Right kidney (tissue), 1 donor: ENCODE data around the gene B4GALNT4.
A peak's percentile ranks its signal among the peaks of the same experiment; 100 is the strongest.
"Not testable (repeated sequence)": the region's sequence is repeated elsewhere in the genome, so short reads cannot be mapped to it uniquely, and the experiment has no call there.

Experiments used
- DNase-seq: peaks from one replicate; pipeline ENCODE4 v3.0.0-alpha.2; 2016

B4GALNT4 gene

DNA sequence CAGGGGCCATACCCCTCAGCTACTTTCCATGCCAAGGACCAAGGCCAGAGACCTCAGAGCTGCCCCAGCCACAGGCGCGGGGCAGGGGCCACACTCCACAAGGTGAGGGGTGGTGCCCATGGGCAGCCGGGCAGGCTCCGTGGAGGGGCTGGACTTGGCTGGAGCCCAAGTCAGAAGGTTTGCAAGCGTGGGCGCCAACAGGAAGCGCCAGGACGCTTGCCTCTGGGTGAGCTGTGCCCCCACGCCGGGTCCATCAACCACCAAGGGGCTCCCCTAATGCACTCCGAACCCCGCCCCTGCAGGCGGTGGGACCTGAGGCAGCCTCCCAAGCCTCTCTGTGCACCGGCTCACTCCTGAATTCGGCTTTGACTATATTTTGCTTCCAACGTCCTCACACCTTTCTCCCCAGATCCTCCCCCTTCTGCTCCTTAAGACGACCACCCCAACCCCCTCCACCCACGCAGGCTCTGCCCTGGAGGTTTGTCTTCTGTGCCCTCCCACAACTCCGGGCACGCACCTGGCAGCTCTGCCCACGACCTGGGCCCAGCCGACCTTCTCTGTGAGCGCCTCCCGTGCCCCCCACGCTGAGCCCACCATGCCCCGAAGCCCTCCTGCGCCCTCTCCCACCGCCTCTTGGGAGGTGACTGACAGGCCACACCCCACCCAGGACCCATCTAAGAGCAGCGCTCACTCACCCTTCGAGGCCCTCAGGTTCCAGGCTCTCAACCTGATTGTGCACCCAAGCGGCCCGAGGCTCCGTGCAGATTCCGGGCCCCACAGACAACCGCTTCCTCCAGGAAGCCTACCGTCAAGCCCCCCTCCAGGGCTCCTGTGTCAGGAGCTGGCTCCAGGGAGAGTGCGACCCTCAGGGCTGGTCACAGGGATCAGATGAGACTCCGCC lies 22.1 kb downstream of the B4GALNT4 start:
- DNase-seq, result no peak

DNA sequence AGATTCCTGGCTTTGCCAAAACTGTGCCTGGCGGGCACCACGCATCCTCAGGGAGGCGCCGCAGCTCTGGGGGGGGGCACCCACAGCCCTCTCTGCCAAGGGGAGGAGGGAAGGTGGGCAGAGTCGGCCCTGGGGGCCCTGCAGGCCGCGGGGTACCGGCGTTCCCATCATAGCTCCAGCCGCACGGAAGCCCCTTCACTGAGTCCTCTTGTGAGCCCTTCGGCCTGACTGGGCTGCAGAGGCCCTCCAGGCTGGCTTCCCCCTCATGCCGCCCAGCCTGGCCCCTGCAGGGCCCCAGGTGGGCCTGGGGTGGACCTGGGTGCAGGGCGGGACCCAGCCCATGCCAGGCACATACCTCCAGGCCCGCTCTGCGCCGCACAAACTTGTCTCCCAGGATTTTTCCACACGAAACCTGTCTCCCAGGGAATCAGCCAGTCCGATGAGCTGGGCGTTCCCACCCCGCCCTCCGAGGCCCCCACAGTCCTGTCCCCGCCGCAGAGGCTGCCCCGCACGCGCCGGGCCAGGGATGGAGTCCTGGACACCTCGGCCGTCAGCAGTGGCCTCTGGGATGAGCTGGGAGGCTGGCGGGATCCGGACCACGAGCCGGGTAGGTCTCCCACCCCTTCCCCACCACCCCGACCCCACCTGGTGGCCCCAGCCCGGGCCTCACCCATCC lies 22.9 kb downstream of the B4GALNT4 start:
- DNase-seq, result no peak

DNA sequence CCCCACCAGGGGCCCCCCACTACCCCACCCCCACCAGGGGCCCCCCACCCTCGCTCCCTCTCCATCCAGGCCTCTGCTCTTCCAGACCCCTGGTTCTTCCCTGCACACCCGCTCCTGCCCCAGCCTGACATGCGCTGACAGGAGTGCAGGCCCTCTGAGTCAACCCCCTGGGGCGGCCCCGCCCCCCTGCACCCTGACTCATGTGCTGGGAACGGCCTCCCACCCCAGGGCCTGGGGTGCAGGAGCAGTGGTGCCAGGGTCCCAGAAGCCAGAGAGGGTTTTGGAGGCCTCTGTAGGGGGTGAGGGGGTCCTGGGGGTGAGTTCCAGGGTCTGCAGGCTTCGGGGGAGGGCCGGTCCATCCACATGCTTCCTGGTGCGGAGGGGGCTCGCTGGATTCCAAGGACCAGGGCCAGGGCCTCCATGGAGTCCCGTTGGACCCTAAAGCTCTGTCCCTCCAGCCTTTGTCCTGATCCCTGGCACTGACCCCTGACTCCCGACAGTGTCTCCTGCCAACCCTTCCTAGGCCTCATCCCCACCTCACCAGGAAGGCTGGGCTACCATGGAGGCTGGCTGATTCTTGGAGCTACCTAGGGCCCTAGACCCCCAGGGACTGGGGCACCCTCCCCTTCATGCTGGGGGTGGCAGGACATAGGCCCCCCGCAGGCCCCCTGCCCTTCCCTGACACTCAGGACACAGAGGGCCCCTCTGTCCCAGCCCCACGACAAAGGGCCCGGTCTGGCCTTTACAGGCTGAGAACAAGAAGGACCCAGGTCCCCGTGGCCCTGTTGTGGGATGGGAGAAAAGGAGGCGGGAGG lies 24.1 kb downstream of the B4GALNT4 start:
- DNase-seq, result no peak

DNA sequence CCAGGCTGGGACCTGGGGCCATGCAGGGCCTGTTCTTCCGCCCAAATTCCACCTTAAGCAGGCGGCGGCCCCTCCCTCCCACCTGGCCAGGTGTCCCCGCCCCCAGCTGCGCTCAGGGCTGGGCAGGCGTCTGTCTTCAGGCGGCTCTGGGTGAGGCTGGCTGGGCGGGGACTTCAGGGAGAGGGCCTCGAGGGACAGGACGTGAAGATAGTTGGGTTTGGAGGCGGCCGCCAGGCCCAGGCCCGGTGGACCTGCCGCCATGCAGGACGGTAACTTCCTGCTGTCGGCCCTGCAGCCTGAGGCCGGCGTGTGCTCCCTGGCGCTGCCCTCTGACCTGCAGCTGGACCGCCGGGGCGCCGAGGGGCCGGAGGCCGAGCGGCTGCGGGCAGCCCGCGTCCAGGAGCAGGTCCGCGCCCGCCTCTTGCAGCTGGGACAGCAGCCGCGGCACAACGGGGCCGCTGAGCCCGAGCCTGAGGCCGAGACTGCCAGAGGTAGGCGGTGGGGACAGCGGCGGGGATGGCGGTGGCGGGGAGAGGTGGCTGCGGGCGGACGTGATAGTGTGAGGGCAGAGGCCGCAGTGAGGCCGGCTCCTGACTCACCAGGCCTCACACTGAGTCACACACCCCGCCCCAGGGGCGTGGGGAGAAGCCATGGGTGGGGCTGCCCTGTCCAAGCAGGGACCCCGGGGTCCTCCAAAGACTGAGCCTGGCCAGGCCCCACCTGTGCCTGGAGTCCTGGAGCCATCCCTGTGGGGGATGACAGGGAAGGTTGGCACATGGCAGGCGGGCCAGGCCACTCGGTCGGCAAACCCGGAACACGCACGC lies 24.9 kb downstream of the B4GALNT4 start, which contains the start of gene PKP3:
Gene PKP3, plus strand, starts transcription at position 176 of the 824 bp plus-strand sequence. Its CDS starts 84 bp downstream, at position 260.
- DNase-seq, result no peak

DNA sequence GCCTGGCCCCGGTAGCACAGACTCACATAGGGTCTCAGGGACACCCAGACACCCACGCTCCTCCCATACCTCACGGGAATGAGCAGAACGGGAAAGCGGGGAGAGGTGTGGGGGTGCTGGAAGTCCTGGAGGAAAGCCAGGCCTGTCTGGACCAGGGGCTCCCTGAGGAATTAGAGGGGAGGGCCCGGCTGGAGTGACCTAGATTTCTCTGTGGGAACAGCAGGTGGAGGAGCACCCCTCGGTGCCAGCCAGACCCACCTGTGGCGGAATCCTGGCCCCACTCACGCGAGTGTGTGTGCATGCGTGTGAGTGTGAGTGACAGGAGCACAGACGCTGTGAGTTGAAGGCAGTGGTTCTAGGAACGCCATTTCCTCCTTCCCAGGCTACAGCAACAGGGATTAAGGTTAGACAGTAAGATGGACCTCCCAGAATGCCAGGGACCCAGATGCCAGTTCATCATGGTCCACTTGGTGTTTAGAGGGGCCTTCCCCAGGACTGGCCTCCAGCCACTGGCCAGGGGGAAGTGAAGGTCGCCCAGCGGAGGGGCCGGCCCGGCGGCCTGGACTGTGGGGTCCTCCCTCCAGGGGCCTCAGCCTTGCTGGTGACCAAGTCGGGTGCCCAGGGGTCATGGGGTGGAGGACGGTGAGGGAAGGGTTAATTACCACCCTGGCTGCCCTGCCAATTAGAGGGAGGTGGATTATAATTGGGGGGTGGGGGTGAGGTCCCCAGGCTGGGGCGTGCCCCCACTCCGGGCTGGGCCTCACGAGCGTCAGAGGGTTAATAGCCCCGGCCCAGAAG lies 25.8 kb downstream of the B4GALNT4 start:
- DNase-seq, result no peak

DNA sequence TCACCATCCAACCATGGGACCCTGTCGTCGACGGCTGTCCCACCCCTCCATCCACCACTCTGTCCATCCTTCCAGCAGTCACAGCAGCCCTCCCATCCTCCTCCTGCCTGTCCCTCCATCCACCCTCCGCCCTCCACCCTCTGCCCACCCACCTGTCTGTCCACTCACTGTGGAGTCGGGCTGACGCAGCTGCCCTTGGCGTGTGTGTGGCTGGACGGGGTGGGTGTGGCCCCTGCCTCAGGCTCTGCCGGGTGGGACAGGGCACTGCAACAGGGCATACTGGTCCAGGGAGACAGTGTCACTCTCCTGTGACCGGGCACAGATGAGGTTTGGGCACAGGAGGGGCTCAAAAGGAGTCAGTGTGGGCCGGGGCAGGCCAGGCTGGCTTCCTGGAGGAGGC lies 26.6 kb downstream of the B4GALNT4 start:
- no peak for DNase-seq

DNA sequence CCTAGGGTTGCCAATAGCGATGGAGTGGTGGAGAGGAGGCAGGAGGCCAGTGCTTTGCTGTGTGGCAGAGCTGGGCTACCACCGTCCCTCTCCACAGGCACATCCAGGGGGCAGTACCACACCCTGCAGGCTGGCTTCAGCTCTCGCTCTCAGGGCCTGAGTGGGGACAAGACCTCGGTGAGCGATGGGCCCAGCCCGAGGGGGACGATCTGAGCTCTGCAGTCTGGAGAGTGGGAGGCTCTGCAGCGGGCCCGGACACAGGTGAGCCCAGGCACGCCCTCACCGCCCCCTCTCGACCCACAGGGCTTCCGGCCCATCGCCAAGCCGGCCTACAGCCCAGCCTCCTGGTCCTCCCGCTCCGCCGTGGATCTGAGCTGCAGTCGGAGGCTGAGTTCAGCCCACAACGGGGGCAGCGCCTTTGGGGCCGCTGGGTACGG lies 27.2 kb downstream of the B4GALNT4 start:
- no peak for DNase-seq

DNA sequence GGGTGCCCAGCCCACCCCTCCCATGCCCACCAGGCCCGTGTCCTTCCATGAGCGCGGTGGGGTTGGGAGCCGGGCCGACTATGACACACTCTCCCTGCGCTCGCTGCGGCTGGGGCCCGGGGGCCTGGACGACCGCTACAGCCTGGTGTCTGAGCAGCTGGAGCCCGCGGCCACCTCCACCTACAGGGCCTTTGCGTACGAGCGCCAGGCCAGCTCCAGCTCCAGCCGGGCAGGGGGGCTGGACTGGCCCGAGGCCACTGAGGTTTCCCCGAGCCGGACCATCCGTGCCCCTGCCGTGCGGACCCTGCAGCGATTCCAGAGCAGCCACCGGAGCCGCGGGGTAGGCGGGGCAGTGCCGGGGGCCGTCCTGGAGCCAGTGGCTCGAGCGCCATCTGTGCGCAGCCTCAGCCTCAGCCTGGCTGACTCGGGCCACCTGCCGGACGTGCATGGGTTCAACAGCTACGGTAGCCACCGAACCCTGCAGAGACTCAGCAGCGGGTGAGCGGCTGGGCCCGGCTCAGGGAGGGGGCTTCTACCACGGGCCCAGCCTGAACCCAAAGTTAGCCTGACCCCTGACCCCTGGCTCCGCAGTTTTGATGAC lies 27.7 kb downstream of the B4GALNT4 start:
- peak; percentile 86 for DNase-seq

DNA sequence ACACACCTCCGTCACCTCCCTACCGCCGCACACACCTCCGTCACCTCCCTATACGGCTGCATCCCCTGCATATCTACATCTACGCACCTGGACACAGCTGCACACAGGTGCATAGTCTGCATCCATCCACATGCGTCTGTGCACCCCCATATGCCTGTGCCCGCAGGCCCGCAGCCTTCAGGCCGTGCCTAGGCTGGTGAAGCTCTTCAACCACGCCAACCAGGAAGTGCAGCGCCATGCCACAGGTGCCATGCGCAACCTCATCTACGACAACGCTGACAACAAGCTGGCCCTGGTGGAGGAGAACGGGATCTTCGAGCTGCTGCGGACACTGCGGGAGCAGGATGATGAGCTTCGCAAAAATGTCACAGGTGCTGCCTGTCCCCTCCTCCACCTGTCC lies 29.5 kb downstream of the B4GALNT4 start:
- DNase-seq, result no peak

DNA sequence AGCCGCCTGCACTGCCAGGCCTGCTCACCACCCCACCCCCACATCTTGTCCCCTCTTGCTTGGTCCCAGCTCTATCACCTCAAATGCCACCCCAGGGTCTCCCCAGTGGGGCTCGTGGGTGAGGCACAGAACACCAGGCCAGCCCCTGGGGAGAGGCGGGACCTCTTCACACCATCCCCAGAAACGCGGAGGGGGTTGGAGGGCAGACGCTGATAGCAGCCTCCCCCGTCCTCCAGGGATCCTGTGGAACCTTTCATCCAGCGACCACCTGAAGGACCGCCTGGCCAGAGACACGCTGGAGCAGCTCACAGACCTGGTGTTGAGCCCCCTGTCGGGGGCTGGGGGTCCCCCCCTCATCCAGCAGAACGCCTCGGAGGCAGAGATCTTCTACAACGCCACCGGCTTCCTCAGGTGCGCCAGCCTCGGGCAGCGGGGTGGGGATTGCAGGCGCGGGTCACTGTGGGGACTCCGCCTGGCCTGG lies 30.5 kb downstream of the B4GALNT4 start:
- DNase-seq, result no peak

DNA sequence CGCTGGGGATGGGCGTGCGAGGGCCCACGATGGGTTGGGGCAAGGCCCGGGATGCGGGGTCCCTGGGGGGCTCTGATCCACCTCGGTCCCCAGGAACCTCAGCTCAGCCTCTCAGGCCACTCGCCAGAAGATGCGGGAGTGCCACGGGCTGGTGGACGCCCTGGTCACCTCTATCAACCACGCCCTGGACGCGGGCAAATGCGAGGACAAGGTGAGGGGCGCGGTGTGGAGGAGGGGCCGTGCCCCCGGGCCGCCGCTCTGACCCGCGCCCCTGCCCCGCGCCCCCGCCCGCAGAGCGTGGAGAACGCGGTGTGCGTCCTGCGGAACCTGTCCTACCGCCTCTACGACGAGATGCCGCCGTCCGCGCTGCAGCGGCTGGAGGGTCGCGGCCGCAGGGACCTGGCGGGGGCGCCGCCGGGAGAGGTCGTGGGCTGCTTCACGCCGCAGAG lies 31.0 kb downstream of the B4GALNT4 start:
- no peak for DNase-seq

DNA sequence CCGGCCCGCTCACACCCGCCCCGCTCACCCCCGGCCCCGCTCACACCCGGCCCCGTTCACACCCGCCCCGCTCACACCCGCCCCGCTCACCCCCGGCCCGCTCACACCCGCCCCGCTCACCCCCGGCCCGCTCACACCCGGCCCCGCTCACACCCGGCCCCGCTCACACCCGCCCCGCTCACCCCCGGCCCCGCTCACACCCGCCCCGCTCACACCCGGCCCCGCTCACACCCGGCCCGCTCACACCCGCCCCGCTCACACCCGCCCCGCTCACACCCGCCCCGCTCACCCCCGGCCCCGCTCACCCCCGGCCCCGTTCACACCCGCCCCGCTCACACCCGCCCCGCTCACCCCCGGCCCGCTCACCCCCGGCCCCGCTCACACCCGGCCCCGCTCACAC lies 31.9 kb downstream of the B4GALNT4 start:
- not testable (repeated sequence) for DNase-seq

DNA sequence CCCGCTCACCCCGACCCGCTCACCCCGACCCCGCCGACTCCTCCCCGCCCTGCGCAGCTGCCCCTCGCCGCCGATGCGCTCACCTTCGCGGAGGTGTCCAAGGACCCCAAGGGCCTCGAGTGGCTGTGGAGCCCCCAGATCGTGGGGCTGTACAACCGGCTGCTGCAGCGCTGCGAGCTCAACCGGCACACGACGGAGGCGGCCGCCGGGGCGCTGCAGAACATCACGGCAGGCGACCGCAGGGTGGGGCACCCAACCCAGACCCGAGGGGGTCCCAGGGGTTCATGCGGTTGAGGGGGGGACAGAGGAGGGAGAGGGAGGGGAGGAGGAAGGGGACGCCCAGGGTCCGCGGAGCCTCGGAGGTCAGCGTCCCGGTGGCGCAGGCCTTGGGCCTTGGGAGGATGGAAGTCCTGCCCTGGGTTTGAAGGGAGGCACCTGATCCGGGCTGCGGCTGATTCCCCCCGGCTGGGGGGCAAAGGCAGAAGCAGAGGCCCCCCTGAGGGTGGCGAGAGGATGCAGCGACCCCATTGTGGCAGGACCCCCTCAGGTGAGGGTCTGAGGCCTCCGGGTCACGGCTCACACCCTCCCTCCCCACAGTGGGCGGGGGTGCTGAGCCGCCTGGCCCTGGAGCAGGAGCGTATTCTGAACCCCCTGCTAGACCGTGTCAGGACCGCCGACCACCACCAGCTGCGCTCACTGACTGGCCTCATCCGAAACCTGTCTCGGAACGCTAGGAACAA lies 33.9 kb downstream of the B4GALNT4 start:
- DNase-seq, result no peak

DNA sequence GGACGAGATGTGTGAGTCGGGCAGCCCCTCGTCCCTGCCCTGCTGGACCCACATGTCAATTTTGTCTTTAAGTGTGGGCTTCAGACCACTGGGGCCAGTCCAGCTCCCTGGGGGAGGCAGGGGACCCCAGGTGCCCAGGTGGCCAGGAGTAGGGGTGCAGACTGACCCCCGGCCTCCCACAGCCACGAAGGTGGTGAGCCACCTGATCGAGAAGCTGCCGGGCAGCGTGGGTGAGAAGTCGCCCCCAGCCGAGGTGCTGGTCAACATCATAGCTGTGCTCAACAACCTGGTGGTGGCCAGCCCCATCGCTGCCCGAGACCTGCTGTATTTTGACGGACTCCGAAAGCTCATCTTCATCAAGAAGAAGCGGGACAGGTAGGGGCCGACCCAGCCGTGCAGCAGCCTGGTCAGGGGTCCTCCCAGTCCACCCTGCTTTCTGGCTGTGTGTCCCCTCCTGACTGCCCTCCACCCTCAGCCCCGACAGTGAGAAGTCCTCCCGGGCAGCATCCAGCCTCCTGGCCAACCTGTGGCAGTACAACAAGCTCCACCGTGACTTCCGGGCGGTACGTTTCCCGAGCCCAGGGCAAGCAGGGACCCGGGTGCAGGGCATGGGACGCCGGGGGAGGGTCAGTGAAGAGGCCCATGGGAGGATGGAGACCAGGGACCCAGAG lies 34.6 kb downstream of the B4GALNT4 start:
- no peak for DNase-seq

DNA sequence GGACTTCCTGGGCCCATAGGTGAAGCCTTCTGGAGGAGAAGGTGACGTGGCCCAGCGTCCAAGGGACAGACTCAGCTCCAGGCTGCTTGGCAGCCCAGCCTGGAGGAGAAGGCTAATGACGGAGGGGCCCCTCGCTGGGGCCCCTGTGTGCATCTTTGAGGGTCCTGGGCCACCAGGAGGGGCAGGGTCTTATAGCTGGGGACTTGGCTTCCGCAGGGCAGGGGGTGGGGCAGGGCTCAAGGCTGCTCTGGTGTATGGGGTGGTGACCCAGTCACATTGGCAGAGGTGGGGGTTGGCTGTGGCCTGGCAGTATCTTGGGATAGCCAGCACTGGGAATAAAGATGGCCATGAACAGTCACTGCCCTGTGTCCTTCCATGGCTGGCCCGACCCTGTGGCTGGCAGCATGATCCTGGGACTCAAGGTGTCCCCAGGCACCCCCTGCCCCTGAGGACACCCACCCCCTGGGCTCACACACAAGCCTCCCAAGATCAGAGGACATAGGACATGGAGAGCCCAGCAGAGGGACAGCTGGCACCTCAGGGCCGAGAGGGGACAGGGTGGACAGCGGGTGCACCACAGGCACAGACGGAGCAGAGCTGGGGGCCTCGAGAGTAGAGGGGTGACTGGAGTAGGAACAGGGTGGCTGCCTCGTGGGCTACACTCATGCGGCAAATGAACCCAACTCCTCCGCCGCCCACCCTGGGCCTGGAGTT lies 35.4 kb downstream of the B4GALNT4 start:
- DNase-seq, result no peak

DNA sequence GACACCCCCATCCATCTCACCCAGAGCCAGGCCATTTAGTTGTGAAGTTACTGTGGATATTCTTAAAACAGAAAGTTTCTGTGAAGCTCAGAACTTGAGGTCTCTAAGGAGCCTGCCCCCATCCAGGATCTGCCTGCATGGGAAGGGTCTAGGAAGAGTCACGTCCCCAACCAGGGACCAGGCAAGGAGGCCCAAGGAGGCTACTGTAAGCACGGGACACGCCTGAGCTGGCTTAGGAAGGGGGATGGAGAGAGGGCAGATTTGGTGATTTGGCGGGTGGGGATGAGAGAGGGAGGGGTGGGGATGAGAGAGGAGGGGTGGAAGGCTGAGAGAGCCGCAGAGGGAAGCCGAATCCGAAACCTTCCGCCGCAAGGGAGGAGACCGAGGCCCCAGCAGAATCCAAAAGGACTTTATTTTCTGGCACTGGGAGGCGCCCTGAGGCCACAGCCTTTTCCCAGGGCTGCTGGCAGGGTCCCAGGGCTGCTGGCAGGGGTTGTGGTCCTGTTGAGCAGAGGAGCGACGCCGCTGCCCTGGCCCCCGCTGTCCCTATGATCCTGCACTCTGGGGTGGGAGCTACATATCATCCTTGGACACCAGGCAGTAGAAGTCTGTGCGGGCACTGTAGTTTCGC lies 36.1 kb downstream of the B4GALNT4 start:
- DNase-seq, result no peak

DNA sequence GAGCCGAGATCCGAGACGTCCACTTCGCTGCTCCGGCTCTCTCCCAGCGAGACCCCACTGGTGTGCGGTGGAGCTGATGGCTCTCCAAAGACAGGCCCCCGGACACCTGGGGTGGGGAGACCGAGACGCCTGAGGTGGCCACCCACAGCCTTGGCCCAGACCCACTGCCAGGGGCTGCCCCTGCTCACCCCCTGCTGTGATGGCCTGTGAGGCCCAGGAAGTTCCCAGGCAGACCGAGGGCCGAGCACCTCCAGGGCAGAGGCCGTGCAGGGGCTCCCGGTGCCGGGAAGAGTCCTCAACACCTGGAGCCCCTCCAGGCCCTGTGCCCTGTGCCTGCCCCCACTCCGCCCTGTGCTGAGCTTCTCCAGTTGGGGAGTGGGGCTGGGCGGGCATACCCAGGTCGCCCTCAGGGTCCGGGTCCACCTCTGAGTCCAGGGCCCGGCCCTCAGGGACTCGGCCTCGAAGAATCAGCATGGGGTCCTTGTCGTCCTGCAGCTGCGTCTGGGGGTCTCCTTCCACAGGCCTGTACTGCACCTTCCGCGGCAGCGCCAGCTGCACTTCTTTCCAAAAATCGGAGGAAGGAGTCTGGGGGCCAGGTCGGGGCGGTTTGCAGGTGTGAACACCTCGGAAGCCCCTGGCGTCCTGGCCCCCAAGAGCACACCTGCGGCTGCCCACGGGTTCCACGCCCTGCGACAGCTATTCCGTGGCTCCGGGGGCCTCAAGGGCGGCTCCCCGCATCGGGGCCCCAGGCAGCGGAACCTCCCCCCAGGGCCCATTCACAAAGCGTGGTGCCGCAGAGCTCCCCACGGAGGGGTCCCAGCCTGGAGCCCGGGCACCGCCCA lies 36.9 kb downstream of the B4GALNT4 start:
- DNase-seq, result no peak
